Stimulated activated CD8-positive, alpha-beta memory T cell treated with anti-CD3 and anti-CD28 coated beads, Interleukin-2, amount 100 ng/mL, for 48 hours (primary cell): ENCODE data around the gene CADPS.

ENCODE experiments used
- DNase-seq, 2 donors: peaks; one replicate each; pipeline ENCODE4 v3.0.0-alpha.2; 2020; ENCODE audit warnings: low read depth in 2 of 2

Gene CADPS

DNA sequence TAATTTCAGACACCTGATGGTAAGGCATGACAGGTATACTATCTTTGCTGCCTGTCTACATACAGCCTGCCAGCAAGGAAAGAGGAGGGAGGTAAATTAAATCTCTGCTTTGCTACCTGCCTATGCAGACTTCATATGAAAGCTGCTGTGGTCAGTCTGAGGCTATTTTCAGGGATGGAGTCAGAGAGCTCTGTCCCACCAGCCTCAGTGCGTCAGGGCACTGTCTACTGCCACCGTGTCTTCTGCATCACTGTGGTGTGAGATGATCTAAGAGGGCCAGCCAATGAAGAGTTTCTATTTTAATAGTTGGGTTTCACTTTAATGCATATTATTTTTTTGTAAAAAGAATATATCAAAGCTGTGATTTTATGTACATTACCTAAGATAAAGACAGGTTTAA lies 125.6 kb downstream of the CADPS start:
- no peak for DNase-seq

GRCh38 chr3:62749130-62749529 lies 126.1 kb downstream of the CADPS start:
- DNase-seq = no peak

GRCh38 chr3:62737449-62737848 lies 137.8 kb downstream of the CADPS start:
- no peak for DNase-seq

DNA sequence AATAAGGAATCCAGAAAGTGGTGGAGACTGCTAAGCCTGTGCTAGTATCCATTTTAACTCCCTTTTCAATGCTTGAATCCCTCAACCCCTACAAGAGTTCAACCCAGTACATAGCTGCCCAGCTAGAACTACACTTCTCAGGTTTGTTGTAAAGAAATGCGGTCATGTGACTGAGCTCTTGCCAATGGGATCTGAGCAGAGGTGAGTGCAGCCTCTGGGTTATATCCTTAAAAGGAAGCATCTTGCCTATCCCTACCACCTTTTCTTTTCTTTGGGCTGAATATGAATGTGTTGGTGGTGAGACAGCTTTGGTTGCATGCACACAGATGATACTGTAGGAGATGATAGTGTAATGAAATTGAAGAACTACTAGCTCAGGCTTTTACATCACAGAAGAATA lies 139.7 kb downstream of the CADPS start:
- DNase-seq = no peak

DNA sequence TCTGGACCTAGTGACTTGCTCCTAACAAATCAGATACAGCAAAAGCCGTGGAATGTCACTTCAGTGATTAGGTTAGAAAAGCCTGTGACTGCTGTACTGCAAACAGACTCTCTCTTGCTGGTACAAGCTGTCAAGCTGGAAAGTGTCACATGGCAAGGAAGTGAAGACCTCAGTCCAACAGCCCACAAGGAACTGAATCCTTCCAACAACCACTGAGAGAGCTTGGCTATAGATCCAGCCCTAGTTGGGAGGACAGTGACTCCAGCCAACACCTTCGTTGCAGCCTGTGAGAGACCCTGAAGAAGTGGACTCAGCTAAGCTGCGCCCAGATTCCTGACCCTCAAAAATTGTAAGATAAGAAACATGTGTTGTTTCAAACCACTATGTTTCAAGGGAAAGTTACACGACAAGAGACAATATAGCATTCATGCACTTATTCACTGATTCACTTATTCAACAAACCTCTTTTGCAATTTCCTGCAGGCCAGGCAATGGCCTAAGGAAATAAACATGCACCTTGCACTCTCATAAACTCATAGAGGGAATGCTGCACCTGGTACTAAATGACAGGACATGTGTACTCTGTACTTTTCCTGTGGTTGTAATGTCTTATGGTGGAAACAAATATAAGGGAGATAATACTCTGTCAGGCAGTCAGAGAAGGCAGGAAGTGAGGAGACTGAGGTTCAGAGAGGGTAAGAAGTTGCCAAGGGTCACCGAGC lies 142.9 kb downstream of the CADPS start:
- DNase-seq = no peak

GRCh38 chr3:62727981-62728380 lies 147.2 kb downstream of the CADPS start:
- no peak for DNase-seq

- DNase-seq = no peak
Observed at GRCh38 chr3:62727536-62727935, 147.7 kb downstream of the CADPS start.

DNA sequence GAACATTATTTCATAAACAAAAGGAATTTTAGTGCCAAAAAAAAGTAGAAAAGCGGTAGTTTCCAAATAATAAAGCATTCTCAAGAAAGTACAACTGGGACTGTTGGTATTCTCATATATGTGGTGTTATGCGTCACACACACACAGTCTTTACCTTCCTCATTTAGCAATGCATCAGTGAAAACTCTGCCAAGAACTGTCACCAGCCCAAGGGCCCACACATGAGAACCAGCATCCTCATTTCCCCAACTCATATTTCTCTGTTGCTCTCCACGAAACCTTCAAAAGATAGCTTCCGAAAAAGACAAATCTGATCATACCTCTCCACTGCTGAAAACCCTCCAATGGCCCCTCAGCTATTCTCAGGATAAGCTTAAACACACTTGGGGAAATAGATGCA lies 150.7 kb downstream of the CADPS start:
- DNase-seq = no peak

DNA sequence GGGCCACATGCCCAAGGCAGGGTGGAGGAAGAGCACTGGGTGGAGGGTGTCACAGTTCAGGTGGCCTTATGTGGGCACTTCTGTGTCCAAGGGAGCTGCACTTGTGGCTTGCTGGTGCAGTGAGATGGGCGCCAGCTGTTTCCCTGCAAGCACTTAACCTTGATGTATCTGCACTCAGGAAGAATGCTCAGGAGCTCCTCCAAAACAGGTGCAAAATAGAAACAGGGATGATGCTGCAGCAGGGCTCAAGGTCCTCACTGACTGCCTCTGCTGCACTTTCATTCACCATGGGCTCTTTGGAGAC lies 151.3 kb downstream of the CADPS start:
- DNase-seq = no peak

DNA sequence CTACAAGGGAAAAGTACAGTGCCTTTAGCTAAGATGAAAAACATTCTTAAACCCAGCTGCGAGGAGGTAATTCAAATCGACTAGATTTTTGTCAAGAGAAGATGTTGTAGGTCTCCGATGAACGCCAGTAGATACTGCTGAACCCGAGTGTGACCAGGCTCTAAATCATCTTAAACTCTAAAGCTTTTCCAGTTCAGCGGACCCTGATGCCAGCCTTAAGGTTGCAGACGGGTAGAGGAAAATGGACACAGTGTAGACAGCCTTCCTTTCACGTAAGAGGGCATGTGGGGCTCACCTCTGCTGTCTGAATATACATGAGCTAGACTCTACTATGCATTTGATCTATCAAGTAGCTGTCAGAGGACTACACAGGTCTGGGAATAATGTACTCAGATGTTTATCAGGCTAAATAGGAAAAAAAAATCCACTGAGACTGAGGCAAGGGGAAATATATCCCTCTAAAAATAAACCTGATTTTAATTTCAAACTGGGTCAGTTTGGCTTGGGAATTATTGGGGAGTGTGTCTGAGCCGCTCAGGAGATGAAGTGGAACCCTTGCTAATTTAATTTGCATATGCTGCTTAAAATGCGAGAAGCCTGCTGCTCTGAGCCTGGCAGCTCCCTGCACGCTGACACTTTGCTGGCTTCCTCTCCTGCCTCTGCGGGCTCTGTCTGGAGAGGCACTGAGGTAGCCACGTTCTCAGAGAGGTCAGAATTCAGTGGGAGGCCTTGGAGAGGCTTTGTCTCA lies 151.9 kb downstream of the CADPS start:
- DNase-seq = no peak

GRCh38 chr3:62722344-62722743 lies 152.9 kb downstream of the CADPS start:
- no peak for DNase-seq

GRCh38 chr3:62718515-62719320 lies 156.5 kb downstream of the CADPS start:
- no peak for DNase-seq

DNA sequence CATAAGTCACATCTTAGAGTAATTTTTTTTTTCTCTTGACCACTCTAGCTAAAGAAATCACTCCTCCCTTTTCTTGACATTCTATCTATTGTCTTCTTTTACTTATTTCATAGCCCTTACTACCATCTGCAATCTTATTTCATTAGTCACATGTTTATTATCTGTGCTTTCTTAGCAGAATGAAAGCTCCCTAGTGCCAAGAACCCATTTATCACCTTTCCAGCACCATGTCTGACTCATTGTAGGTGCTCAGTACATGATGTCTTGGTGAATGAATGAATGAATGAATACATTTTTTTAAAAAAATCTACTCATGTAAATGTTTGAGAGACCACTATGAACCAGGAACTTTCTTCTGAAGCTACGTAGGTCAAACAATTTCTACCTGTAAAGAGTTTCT lies 157.2 kb downstream of the CADPS start:
- no peak for DNase-seq

DNA sequence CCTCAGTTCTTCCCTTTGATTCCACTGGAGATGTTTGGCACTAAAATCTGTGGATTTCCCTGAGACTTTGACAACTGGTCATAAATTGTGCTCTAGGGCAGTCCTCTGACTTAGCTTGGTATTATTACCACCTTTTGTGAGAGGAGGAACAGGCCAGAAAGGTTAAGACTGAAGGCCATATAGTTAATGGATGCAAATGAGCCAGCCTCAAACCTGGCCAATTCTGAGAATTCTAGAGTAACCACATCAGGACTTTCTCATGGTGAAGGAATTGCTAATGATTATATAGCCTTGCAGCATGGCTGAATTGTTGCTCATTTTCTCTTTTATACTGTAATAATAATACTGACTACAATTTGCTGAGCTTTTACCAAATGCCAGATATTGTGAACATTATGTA lies 162.5 kb downstream of the CADPS start:
- DNase-seq = no peak

DNA sequence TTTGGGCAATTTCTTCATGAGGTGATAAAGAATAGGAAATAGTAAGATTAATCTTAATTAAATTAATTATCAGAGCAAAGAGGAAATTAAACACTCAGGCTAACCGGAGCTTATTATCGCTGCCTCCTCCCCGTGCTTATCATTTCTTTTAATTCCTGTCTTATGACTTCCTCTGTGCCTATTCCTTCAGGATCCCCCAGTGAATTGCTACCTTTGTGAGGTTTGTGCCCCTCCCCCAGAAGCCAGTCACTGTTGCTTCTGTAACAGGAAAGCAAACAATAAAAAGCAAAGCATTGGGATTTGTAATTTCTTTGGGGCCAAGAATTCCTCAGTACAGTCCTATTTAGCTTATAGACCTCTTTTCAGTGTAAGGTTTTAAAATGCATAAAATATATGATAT lies 164.5 kb downstream of the CADPS start:
- DNase-seq = no peak

DNA sequence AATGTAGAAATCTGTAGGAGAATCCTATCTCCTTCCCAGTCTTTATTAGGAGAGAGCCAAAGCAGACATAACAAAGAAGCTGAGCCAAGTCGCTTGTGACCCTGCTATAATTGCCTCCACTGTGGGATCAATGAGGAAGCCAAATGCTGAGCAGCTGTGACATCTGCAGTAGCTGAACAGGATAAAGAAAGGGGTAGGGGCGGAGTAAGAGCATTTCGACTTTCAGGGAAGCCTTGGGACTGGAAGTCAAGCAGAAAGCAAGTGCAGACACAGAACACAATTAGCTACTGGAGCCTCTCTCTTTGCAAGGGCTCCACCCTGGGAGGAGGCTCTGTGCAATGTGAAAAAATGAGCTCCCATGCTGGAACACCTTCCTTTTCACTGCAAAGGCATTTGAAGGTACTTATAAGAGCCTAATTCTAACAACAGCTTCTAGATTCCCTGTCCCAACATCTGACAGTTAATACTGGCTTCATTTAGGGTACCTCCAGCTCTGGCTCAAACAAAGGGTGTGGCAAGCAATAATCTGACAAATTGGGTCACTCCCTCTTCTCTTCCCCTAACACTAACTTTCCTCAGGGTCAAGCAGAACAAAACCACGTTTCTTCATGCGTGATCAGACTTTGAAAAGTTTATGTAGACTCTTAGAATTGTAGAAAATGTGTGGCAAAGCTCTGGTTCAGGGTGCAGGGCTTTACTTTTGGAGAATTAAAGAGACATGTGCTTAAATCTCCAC lies 166.4 kb downstream of the CADPS start:
- no peak for DNase-seq

GRCh38 chr3:62705721-62706120 lies 169.5 kb downstream of the CADPS start:
- DNase-seq = no peak

DNA sequence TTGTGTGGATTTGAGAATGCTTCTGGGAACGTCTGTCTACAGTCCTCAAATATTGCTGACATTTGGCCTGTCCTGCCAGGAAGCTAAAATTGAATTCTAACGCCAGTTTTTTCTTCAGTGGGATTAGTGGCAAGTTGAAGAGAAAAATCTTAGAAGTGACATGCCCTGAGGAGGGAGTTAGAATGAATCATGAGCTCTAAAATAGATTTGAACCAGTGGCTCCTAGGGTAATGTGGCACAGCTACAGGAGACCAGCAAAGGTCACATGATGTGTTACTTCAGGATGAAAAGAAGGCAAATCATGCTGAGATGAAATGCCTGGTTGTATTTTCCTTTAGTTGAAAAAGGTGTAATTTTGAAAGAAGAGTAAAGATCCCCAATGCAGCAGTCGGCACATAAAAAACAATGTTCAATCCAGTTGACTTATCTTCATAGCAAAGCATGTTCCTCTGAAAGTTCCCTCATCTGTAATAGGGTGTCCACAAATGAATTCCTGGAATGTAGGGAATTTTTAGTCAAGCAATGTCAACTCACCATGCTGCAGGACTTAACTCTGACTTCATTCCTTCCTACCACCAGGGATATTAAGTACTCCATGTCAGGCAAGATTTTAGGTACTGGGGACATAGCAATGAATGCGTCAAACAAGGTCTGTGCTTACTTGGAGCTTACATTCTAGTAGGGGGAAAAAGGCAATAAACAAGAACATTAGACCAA lies 171.6 kb downstream of the CADPS start:
- DNase-seq = no peak

- DNase-seq = no peak
Observed at GRCh38 chr3:62700357-62700756, 174.9 kb downstream of the CADPS start.

DNA sequence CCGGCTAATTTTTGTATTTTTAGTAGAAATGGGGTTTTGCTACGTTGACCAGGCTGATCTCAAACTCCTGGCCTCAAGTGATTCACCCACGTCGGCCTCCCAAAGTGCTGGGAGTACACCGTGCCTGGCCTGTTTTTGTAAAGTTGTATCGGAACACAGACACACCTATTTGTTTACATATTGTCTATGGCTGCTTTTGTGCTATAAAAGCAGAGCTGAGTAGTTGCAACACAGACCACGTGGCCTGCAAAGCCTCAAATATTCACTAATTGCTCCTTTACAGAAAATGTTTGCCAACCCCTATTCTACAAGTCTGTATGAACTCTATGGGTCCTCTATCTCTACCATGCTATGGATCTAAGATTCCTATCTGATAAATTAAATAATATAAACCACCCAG lies 175.5 kb downstream of the CADPS start:
- DNase-seq = no peak

DNA sequence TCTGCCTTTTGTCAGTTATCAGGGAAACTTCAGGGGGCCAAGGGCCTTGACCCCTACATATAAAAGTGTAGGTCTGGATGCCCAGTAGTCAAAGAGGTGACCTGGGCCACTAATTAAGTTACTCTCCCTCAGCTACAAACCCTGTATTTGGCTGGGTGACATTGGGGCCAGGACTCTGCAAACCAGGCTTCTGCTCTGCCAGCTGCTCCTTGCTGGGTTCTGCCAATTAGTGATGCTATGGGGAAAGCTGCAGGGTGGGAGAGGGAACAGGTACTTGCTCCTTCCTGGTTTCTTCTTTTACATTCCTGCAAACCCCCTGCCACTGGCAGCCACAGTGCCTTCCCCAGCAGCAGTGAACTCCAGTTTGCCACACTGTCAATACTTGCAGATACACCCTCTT lies 179.2 kb downstream of the CADPS start:
- DNase-seq = no peak

- DNase-seq = no peak
Observed at GRCh38 chr3:62688812-62689211, 186.4 kb downstream of the CADPS start.
